ENCODE data around the gene SHCBP1. TPM values are rescaled to one million over a fixed set of nuclear protein-coding genes. Genes with fewer than 3 reads are reported as not detected.

The SHCBP1 gene
- total and polyA plus RNA-seq, 2 donors (not counting 1 experiment from before 2014, with no cell fraction given), result 1.1 to 1.7 TPM

DNA sequence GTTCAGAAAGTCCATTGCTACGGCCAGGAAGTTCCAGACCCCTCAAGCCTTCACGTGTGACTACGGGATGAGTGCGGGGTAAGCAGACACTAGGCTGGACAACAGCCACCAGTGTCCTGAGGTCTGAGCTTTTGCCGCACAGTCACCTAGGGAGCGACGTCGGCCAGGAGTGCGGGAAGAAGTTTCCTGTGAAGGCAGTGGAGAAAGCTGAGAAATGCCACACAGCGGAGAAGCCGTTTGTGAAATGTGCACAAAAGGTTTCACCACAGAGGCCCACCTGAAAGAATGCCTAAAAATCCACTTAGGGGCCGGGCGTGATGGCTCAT is 47.4 kb downstream of the SHCBP1 start:
- Histone ChIP-seq H3K4me3 (ENCODE audit: control extremely low read depth in 1 of 5, extremely low read depth in 1 of 5, insufficient read depth in 1 of 5, low read depth in 2 of 5, low read length in 4 of 5) (no peak overlapping the region), H3K36me3 (replicated peaks in 1 of 2; ENCODE audit: control extremely low read depth in 1 of 2, control insufficient read depth in 1 of 2, extremely low read depth in 1 of 2, insufficient read depth in 2 of 2, low read length in 1 of 2) (no peaks in the 10 kb centered on the region), H3K9me3 (ENCODE audit: control extremely low read depth in 1 of 3, control insufficient read depth in 2 of 3, insufficient read depth in 1 of 3, low read length in 2 of 3) (peaks cover 0 to 10% (median 0%) of the 10 kb centered on the region in 3 donors), H3K79me2 (ENCODE audit: control insufficient read depth, insufficient read depth, low read length) (no peaks in the 10 kb centered on the region), H3K9ac (ENCODE audit: low read length) (no peak overlapping the region), H2AFZ (ENCODE audit: insufficient read depth, low read depth, low read length, poor library complexity, severe bottlenecking) (no peak overlapping the region), H3K4me2 (replicated peaks; ENCODE audit: low read depth, low read length, poor library complexity, severe bottlenecking) (no peak overlapping the region), H3K27ac (ENCODE audit: low read length in 2 of 2) (no peak overlapping the region), H3K4me1 (ENCODE audit: control insufficient read depth in 2 of 2, insufficient read depth in 2 of 2, low read length in 2 of 2) (no peaks in the 10 kb centered on the region), H3K27me3 (replicated peaks in 1 of 4; ENCODE audit: control extremely low read depth in 1 of 4, control insufficient read depth in 3 of 4, insufficient read depth in 4 of 4, low read length in 3 of 4) (no peaks in the 10 kb centered on the region), H4K20me1 (ENCODE audit: control insufficient read depth, insufficient read depth, low read length, poor library complexity, severe bottlenecking) (no peaks in the 10 kb centered on the region)
- no peaks in the 10 kb centered on the region for H3K4me1 Mint-ChIP-seq
- no peak overlapping the region for H3K4me3 Mint-ChIP-seq
- ChIA-PET CTCF (no interaction called here), POLR2A (no interaction called here)
- no peaks in the 10 kb centered on the region for H3K27me3 Mint-ChIP-seq
- ATAC-seq (ENCODE audit: low read depth) (no peak), DNase-seq (no peak)
- 92% methylated on average over 13 of the region's 13 CpGs for WGBS (ENCODE audit: insufficient coverage)
- intact Hi-C loops (cut with micrococcal nuclease), result no loop called here
- H3K9me3 Mint-ChIP-seq (ENCODE audit: insufficient read depth), result no peaks in the 10 kb centered on the region
- no peak overlapping the region for H3K27ac Mint-ChIP-seq
- TF ChIP-seq EZH2 (IDR thresholded peaks at IDR 0.05; ENCODE audit: borderline replicate concordance, insufficient read depth, low read depth, low read length, poor library complexity, severe bottlenecking), result no peak
- TF ChIP-seq, protein P1, sequence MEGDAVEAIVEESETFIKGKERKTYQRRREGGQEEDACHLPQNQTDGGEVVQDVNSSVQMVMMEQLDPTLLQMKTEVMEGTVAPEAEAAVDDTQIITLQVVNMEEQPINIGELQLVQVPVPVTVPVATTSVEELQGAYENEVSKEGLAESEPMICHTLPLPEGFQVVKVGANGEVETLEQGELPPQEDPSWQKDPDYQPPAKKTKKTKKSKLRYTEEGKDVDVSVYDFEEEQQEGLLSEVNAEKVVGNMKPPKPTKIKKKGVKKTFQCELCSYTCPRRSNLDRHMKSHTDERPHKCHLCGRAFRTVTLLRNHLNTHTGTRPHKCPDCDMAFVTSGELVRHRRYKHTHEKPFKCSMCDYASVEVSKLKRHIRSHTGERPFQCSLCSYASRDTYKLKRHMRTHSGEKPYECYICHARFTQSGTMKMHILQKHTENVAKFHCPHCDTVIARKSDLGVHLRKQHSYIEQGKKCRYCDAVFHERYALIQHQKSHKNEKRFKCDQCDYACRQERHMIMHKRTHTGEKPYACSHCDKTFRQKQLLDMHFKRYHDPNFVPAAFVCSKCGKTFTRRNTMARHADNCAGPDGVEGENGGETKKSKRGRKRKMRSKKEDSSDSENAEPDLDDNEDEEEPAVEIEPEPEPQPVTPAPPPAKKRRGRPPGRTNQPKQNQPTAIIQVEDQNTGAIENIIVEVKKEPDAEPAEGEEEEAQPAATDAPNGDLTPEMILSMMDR (IDR thresholded peaks at IDR 0.05), result no peak

DNA sequence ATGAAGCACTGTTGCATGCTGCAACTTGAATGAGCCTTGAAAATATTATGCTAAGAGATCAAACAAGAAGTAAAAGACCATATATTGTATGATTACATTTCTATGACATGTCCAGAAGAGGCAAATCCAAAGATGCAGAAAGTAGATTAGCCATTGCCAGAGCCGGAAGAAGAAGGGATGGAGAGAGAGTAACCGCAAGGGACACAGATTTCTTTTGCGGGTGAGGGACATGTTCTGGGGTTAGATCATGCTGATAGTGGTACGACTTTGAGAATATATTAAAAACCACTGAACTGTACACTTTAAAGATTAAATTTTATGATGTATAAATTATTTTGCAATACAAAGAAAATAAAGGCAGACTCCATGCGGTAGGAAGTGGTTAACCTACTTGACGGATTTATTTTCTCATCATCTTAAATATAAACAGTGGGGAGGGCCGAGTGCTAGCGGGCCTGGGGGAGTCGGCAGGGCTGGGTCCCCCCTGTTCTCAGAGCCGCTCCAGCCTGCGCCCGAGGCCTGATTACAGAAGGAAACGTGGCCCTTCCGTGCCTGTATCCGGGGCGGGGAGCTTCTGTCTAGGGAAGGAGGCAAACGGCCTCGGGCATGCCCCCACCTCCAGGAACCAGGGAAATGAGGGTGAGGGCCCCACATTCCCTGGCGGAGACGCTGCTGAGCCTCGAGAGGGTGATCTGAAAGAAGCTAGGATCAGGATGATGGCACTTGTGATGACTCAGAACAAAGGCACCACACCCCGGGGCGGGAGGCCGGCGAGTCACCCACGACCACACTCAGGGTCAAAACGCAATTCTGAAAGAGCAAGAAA is 48.0 kb downstream of the SHCBP1 start:
- Histone ChIP-seq H3K27ac (ENCODE audit: low read length in 2 of 2) (no peak overlapping the region), H3K4me3 (ENCODE audit: control extremely low read depth in 1 of 5, extremely low read depth in 1 of 5, insufficient read depth in 1 of 5, low read depth in 2 of 5, low read length in 4 of 5) (no peak overlapping the region), H3K9ac (ENCODE audit: low read length) (no peak overlapping the region), H4K20me1 (ENCODE audit: control insufficient read depth, insufficient read depth, low read length, poor library complexity, severe bottlenecking) (no peaks in the 10 kb centered on the region), H2AFZ (ENCODE audit: insufficient read depth, low read depth, low read length, poor library complexity, severe bottlenecking) (no peak overlapping the region), H3K36me3 (replicated peaks in 1 of 2; ENCODE audit: control extremely low read depth in 1 of 2, control insufficient read depth in 1 of 2, extremely low read depth in 1 of 2, insufficient read depth in 2 of 2, low read length in 1 of 2) (no peaks in the 10 kb centered on the region), H3K4me1 (ENCODE audit: control insufficient read depth in 2 of 2, insufficient read depth in 2 of 2, low read length in 2 of 2) (no peaks in the 10 kb centered on the region), H3K9me3 (ENCODE audit: control extremely low read depth in 1 of 3, control insufficient read depth in 2 of 3, insufficient read depth in 1 of 3, low read length in 2 of 3) (peaks cover 0 to 13% (median 0%) of the 10 kb centered on the region in 3 donors), H3K27me3 (replicated peaks in 1 of 4; ENCODE audit: control extremely low read depth in 1 of 4, control insufficient read depth in 3 of 4, insufficient read depth in 4 of 4, low read length in 3 of 4) (no peaks in the 10 kb centered on the region), H3K79me2 (ENCODE audit: control insufficient read depth, insufficient read depth, low read length) (no peaks in the 10 kb centered on the region), H3K4me2 (replicated peaks; ENCODE audit: low read depth, low read length, poor library complexity, severe bottlenecking) (no peak overlapping the region)
- Mint-ChIP-seq H3K9me3 (ENCODE audit: insufficient read depth) (no peaks in the 10 kb centered on the region), H3K4me1 (no peaks in the 10 kb centered on the region), H3K4me3 (no peak overlapping the region), H3K27ac (no peak overlapping the region), H3K27me3 (no peaks in the 10 kb centered on the region)
- WGBS (ENCODE audit: insufficient coverage), result 63% methylated on average over 22 of the region's 27 CpGs
- ATAC-seq (ENCODE audit: low read depth) (no peak), DNase-seq (no peak)
- ChIA-PET CTCF (interaction anchor here (0.7 kb wide), 1 partner anchor 19 kb away, joined by 3 read pairs; no protein-coding TSS in a partner anchor), POLR2A (no interaction called here)
- TF ChIP-seq, protein P1 (IDR thresholded peaks at IDR 0.05), result no peak
- intact Hi-C loops (cut with micrococcal nuclease), result no loop called here
